Measurements from ENCODE around the gene TDRD10. TPM values are rescaled to one million over a fixed set of nuclear protein-coding genes. Genes with fewer than 3 reads are reported as not detected.

Gene TDRD10
- total RNA-seq, 1 experiment from 2014 or later: not detected

DNA sequence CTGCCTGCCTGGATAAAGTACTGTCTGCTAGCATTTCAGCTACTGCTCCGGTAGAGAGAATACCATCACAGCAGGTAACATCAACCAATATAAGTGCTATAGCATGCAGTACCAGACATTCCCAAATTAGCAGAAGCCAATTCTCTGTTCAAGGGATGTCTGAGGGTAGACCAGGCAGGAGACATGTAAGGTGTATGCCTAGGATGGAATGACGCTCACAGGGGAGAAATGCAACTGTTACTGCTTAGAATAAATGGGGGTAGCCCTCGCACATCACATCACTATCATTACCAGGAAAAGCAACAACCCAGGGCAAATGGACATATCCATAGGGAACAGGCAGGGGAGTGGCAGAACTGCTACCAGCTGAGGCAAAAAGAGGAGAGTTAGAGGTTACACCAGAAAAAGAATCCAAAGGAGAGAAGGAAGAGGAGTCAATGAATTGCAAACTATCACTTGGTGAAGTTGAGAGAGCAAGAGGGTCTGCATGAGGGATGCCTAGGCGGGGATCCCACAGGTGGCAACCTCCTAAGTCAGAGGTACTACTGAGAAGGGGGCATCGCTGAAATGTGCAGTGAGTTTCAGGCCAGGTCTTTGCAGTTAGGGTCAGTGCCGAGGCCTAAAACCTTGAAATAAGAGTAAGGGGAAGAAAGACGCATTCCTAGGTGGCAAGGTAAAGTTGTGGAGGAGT, 55.4 kb downstream of the TDRD10 start:
- H3K27ac ChIP-seq (ENCODE audit: low read length): no peak overlapping the region
- DNase-seq (no peak), ATAC-seq (no peak)
- H4K20me1 ChIP-seq (ENCODE audit: low read length): peaks cover 17% of the 10 kb centered on the region; the same call in 1 of the 2 replicates
- no peaks in the 10 kb centered on the region for H3K9me3 ChIP-seq (ENCODE audit: low read length)
- H3K4me1 ChIP-seq (ENCODE audit: insufficient read depth, low read length): peaks cover 24% of the 10 kb centered on the region
- POLR2A ChIA-PET (ENCODE audit: unreplicated experiment): no interaction called here
- BruUV-seq (replicated peaks): no TSS peak
- TF ChIP-seq EZH2 (IDR thresholded peaks at IDR 0.05; ENCODE audit: low read length, unreplicated experiment) (no peak), EZH2phosphoT487 (IDR thresholded peaks at IDR 0.05; ENCODE audit: borderline replicate concordance, low read length) (no peak)
- TF ChIP-seq, protein P1, sequence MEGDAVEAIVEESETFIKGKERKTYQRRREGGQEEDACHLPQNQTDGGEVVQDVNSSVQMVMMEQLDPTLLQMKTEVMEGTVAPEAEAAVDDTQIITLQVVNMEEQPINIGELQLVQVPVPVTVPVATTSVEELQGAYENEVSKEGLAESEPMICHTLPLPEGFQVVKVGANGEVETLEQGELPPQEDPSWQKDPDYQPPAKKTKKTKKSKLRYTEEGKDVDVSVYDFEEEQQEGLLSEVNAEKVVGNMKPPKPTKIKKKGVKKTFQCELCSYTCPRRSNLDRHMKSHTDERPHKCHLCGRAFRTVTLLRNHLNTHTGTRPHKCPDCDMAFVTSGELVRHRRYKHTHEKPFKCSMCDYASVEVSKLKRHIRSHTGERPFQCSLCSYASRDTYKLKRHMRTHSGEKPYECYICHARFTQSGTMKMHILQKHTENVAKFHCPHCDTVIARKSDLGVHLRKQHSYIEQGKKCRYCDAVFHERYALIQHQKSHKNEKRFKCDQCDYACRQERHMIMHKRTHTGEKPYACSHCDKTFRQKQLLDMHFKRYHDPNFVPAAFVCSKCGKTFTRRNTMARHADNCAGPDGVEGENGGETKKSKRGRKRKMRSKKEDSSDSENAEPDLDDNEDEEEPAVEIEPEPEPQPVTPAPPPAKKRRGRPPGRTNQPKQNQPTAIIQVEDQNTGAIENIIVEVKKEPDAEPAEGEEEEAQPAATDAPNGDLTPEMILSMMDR (conservative IDR thresholded peaks at IDR 0.05; ENCODE audit: low read depth, low read length): no peak
- no peaks in the 10 kb centered on the region for H3K27me3 ChIP-seq (ENCODE audit: low read length)
- H3K9ac ChIP-seq (ENCODE audit: low read length): peak overlapping the region; percentile 91
- H3K4me2 ChIP-seq (ENCODE audit: low read length): peak overlapping the region; percentile 96
- no peaks in the 10 kb centered on the region for H3K9me2 ChIP-seq (replicated peaks; ENCODE audit: low read length)
- no peak overlapping the region for H2AFZ ChIP-seq (ENCODE audit: low read length)
- CTCF ChIA-PET: no interaction called here
- peak overlapping the region; percentile 80 for H3K4me3 ChIP-seq (ENCODE audit: low read length)
- intact Hi-C loops (cut with micrococcal nuclease): loop anchor here (5.0 kb wide), 1 partner anchor 150 kb away; the partner anchor contains the start of gene IL6R
- no peaks in the 10 kb centered on the region for H3F3A ChIP-seq (ENCODE audit: low read length, unreplicated experiment)
- peaks cover 39% of the 10 kb centered on the region for H3K79me2 ChIP-seq (ENCODE audit: low read length)
- peaks cover 37% of the 10 kb centered on the region for H3K36me3 ChIP-seq (ENCODE audit: low read depth, low read length)

DNA sequence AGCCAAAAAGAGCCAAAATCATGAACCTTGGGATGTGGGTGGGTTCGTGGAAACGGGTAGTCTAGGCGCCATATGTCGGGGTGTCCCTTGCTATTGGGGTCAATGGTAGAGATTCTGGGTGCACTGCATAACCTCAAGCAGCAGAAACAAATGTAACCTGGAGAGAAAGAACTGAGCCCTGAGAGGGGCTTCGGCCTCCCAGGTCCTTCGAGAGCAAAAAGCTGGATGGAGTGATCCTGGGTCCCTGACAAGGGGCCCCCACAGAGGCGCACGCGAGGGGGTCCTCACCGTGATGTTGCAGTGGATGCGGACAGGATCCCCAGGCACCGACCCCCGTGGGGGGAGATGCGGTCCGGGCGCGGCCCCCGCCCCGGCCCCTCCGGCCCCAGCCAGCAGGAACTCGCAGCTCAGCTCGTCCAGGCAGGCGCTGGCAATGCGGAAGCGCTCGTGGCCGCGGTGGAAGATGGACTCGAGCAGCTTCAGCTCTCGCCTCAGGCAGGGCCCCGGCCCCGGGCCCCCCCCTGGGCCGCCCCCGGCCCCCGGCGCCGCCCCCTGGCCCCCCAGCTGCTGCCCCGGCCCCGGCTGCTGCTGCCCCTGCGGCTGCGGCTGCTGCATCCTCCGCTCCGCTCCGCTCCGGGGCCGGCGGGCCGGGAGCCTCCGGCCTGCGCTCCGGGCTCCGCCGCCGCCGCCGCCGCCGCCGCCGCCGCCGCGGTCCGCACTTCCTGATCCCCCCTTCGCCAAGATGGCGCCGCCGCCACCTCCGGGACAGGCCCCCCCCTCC, 56.1 kb downstream of the TDRD10 start, which contains the start of gene UBE2Q1:
Gene UBE2Q1, minus strand, starts transcription at position 724 of the 781 bp plus-strand sequence. Its CDS starts 109 bp downstream, at position 615.
- ChIA-PET CTCF (interaction anchor here (0.6 kb wide), 1 partner anchor 538 kb away, joined by 3 read pairs; no protein-coding TSS in a partner anchor), POLR2A (ENCODE audit: unreplicated experiment) (interaction anchor here (0.6 kb wide), 2 partner anchors 378 to 595 kb away, joined by 5 to 14 read pairs; partner anchors contain the start of gene SLC39A1)
- H3K9me3 ChIP-seq (ENCODE audit: low read length): no peaks in the 10 kb centered on the region
- peak within 1 kb of the TSS; percentile 74 for H3K27ac ChIP-seq (ENCODE audit: low read length)
- ATAC-seq (no peak), DNase-seq (no peak)
- no peaks in the 10 kb centered on the region for H3K27me3 ChIP-seq (ENCODE audit: low read length)
- TF ChIP-seq EZH2 (IDR thresholded peaks at IDR 0.05; ENCODE audit: low read length, unreplicated experiment): no peak
- TF ChIP-seq, protein P1 (conservative IDR thresholded peaks at IDR 0.05; ENCODE audit: low read depth, low read length): no peak
- TF ChIP-seq EZH2phosphoT487 (IDR thresholded peaks at IDR 0.05; ENCODE audit: borderline replicate concordance, low read length): no peak
- intact Hi-C loops (cut with micrococcal nuclease): loop anchor here (2.0 to 5.0 kb wide), 4 partner anchors 151 to 379 kb away; partner anchors contain the start of genes IL6R and PMVK
- H3K79me2 ChIP-seq (ENCODE audit: low read length): peaks cover 39% of the 10 kb centered on the region
- peak within 1 kb of the TSS; percentile 94 for H2AFZ ChIP-seq (ENCODE audit: low read length)
- peaks cover 24% of the 10 kb centered on the region for H3K4me1 ChIP-seq (ENCODE audit: insufficient read depth, low read length)
- no peaks in the 10 kb centered on the region for H3F3A ChIP-seq (ENCODE audit: low read length, unreplicated experiment)
- H3K9me2 ChIP-seq (replicated peaks; ENCODE audit: low read length): no peaks in the 10 kb centered on the region
- BruUV-seq (replicated peaks): no TSS peak
- peak within 1 kb of the TSS; percentile 91 for H3K9ac ChIP-seq (ENCODE audit: low read length)
- peak within 1 kb of the TSS; percentile 80 for H3K4me3 ChIP-seq (ENCODE audit: low read length)
- peaks cover 17% of the 10 kb centered on the region; the same call in 1 of the 2 replicates for H4K20me1 ChIP-seq (ENCODE audit: low read length)
- H3K36me3 ChIP-seq (ENCODE audit: low read depth, low read length): peaks cover 29% of the 10 kb centered on the region
- peak within 1 kb of the TSS; percentile 96 for H3K4me2 ChIP-seq (ENCODE audit: low read length)
